Keratinocyte (primary cell): Measurements from ENCODE around the gene SPAST.
"Not testable (repeated sequence)": the region's sequence is repeated elsewhere in the genome, so short reads cannot be mapped to it uniquely, and the experiment has no call there.

ENCODE experiments used
- EZH2 ChIP-seq: IDR thresholded peaks from one replicate; pipeline ENCODE4 v1.6.1; 2012; ENCODE audit warnings: inconsistent platforms, mild to moderate bottlenecking, low read length, moderate library complexity
- TF ChIP-seq, protein P1 (sequence below), 3 experiments: IDR thresholded peaks in 1 of 3; conservative IDR thresholded peaks in 1 of 3; optimal IDR thresholded peaks in 1 of 3; 2 replicates in 2 of 3; 3 replicates in 1 of 3; pipeline versions ENCODE3 to v1.5.1; 2011; ENCODE audit warnings: low read length in 3 of 3, mild to moderate bottlenecking in 3 of 3, moderate library complexity in 2 of 3, control low read depth in 1 of 3, inconsistent platforms in 1 of 3; ENCODE audit not compliant: insufficient read depth in 2 of 3; ENCODE audit errors: extremely low read depth in 1 of 3

DNA sequence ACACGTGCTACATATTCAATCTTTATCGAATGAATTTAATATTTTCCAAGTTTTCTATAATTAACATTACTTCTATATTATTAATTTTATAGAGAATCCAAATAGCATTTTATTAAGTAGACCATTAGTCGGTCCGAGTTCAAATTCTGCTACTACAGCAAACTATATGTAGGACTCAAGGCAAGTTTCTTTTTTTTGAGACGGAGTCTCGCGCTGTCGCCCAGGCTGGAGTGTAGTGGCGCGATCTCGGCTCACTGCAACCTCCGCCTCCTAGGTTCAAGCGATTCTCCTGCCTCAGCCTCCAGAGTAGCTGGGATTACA, 101.6 kb downstream of the SPAST start:
- TF ChIP-seq, protein P1, sequence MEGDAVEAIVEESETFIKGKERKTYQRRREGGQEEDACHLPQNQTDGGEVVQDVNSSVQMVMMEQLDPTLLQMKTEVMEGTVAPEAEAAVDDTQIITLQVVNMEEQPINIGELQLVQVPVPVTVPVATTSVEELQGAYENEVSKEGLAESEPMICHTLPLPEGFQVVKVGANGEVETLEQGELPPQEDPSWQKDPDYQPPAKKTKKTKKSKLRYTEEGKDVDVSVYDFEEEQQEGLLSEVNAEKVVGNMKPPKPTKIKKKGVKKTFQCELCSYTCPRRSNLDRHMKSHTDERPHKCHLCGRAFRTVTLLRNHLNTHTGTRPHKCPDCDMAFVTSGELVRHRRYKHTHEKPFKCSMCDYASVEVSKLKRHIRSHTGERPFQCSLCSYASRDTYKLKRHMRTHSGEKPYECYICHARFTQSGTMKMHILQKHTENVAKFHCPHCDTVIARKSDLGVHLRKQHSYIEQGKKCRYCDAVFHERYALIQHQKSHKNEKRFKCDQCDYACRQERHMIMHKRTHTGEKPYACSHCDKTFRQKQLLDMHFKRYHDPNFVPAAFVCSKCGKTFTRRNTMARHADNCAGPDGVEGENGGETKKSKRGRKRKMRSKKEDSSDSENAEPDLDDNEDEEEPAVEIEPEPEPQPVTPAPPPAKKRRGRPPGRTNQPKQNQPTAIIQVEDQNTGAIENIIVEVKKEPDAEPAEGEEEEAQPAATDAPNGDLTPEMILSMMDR (optimal IDR thresholded peaks at IDR 0.05 in 1 of 3, IDR thresholded peaks at IDR 0.05 in 1 of 3, conservative IDR thresholded peaks at IDR 0.05 in 1 of 3; ENCODE audit: extremely low read depth in 1 of 3, insufficient read depth in 2 of 3, low read length in 3 of 3): not testable (repeated sequence)
- TF ChIP-seq EZH2: not testable (repeated sequence)
